GM12878 (cell line): ENCODE measurements around the gene CDRT15.

Source experiments
- CHD2 ChIP-seq: IDR thresholded peaks from 2 replicates; pipeline ENCODE4 v1.6.1; 2011; ENCODE audit warnings: low read depth, low read length, improper control_type of control experiment, borderline replicate concordance
- EZH2 ChIP-seq: IDR thresholded peaks from 2 replicates; pipeline ENCODE4 v1.6.1; 2012; ENCODE audit warnings: low read depth, mild to moderate bottlenecking, control low read depth, inconsistent platforms, low read length, borderline replicate concordance; ENCODE audit not compliant: control insufficient read depth
- GABPA ChIP-seq: IDR thresholded peaks from 2 replicates; pipeline ENCODE4 v1.6.1; 2014; ENCODE audit warnings: antibody characterized with exemption, low read depth, mild to moderate bottlenecking, inconsistent platforms
- HDAC6 ChIP-seq: fragments of 200-600 bp; sonication (generic); IDR thresholded peaks from one replicate; pipeline ENCODE4 v1.8.0; 2017; ENCODE audit warnings: antibody characterized with exemption; ENCODE audit not compliant: unreplicated experiment
- POLR2A ChIP-seq: IDR thresholded peaks from 2 replicates; pipeline ENCODE4 v1.6.1; 2011; ENCODE audit warnings: low read depth, mild to moderate bottlenecking, low read length
- RAD21 ChIP-seq: IDR thresholded peaks from 2 replicates; pipeline ENCODE4 v1.6.1; 2011; ENCODE audit warnings: mild to moderate bottlenecking, low read depth, low read length, moderate library complexity; ENCODE audit not compliant: insufficient read depth
- RCOR1 ChIP-seq: conservative IDR thresholded peaks from 2 replicates; pipeline ENCODE4 v1.6.1; 2012; ENCODE audit warnings: low read depth, low read length, improper control_type of control experiment
- TAF1 ChIP-seq: IDR thresholded peaks from 2 replicates; pipeline ENCODE4 v1.6.1; 2011; ENCODE audit warnings: mild to moderate bottlenecking, low read depth, low read length, borderline replicate concordance
- YY1 ChIP-seq: IDR thresholded peaks from 2 replicates; pipeline ENCODE4 v1.6.1; 2011; ENCODE audit warnings: low read depth, mild to moderate bottlenecking, low read length
- TF ChIP-seq, protein P1 (sequence below): IDR thresholded peaks from 2 replicates; pipeline ENCODE4 v1.6.1; 2011; ENCODE audit warnings: low read depth, low read length, improper control_type of control experiment, borderline replicate concordance
- TF ChIP-seq, protein P2 (sequence below), 3 experiments: IDR thresholded peaks in 2 of 3; conservative IDR thresholded peaks in 1 of 3; 2 replicates each; pipeline ENCODE4 v1.5.1; 2011; ENCODE audit warnings: low read depth in 3 of 3, low read length in 3 of 3, mild to moderate bottlenecking in 3 of 3, control low read depth in 2 of 3, moderate library complexity in 2 of 3, inconsistent platforms in 1 of 3, mixed read lengths in 1 of 3; ENCODE audit not compliant: control insufficient read depth in 2 of 3, insufficient read depth in 1 of 3; ENCODE audit errors: extremely low read depth in 1 of 3
- TF ChIP-seq, protein P3 (sequence below): fragments of 450-650 bp; IDR thresholded peaks from 2 replicates; pipeline ENCODE4 v1.6.1; 2017; ENCODE audit warnings: mild to moderate bottlenecking
- TF ChIP-seq, protein P4 (sequence below): IDR thresholded peaks from 2 replicates; pipeline ENCODE4 v1.6.1; 2011; ENCODE audit warnings: low read depth, mild to moderate bottlenecking, low read length, moderate library complexity, borderline replicate concordance; ENCODE audit errors: extremely low read depth
- TF ChIP-seq, protein P5 (sequence below): fragments of 450-650 bp; IDR thresholded peaks from 2 replicates; pipeline ENCODE4 v1.6.1; 2018; ENCODE audit warnings: mild to moderate bottlenecking, low read depth, moderate library complexity; ENCODE audit not compliant: partially characterized antibody

DNA sequence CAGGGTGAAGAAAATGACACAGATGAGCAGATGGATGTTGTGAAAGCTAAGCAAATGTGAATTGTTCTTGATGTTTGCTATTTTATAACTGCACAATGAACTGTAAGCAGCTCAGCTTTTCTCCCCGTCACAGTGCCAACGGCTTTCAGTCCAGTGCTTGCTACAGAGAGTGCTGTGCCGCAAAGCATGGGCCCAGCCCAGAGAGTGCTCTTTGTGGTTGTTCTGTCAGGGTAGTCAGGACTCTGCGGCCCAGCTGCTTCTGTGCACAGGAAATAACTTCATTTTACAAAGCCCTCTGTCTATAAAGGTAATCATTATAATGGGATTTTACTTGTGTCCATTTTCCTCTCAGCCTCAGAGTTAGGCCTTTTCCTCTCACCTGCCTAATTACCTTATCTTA is 39.1 kb downstream of the CDRT15 start:
- TF ChIP-seq, protein P1, sequence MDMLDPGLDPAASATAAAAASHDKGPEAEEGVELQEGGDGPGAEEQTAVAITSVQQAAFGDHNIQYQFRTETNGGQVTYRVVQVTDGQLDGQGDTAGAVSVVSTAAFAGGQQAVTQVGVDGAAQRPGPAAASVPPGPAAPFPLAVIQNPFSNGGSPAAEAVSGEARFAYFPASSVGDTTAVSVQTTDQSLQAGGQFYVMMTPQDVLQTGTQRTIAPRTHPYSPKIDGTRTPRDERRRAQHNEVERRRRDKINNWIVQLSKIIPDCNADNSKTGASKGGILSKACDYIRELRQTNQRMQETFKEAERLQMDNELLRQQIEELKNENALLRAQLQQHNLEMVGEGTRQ: no peak
- no peak for TF ChIP-seq TAF1
- TF ChIP-seq POLR2A: no peak
- TF ChIP-seq, protein P2, sequence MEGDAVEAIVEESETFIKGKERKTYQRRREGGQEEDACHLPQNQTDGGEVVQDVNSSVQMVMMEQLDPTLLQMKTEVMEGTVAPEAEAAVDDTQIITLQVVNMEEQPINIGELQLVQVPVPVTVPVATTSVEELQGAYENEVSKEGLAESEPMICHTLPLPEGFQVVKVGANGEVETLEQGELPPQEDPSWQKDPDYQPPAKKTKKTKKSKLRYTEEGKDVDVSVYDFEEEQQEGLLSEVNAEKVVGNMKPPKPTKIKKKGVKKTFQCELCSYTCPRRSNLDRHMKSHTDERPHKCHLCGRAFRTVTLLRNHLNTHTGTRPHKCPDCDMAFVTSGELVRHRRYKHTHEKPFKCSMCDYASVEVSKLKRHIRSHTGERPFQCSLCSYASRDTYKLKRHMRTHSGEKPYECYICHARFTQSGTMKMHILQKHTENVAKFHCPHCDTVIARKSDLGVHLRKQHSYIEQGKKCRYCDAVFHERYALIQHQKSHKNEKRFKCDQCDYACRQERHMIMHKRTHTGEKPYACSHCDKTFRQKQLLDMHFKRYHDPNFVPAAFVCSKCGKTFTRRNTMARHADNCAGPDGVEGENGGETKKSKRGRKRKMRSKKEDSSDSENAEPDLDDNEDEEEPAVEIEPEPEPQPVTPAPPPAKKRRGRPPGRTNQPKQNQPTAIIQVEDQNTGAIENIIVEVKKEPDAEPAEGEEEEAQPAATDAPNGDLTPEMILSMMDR (IDR thresholded peaks at IDR 0.05 in 2 of 3, conservative IDR thresholded peaks at IDR 0.05 in 1 of 3; ENCODE audit: control insufficient read depth in 2 of 3, extremely low read depth in 1 of 3, insufficient read depth in 1 of 3, low read depth in 3 of 3, low read length in 3 of 3): no peak
- no peak for TF ChIP-seq RAD21
- no peak for TF ChIP-seq EZH2
- TF ChIP-seq GABPA: no peak
- TF ChIP-seq CHD2: no peak
- no peak for TF ChIP-seq HDAC6
- TF ChIP-seq YY1: no peak
- TF ChIP-seq, protein P3, sequence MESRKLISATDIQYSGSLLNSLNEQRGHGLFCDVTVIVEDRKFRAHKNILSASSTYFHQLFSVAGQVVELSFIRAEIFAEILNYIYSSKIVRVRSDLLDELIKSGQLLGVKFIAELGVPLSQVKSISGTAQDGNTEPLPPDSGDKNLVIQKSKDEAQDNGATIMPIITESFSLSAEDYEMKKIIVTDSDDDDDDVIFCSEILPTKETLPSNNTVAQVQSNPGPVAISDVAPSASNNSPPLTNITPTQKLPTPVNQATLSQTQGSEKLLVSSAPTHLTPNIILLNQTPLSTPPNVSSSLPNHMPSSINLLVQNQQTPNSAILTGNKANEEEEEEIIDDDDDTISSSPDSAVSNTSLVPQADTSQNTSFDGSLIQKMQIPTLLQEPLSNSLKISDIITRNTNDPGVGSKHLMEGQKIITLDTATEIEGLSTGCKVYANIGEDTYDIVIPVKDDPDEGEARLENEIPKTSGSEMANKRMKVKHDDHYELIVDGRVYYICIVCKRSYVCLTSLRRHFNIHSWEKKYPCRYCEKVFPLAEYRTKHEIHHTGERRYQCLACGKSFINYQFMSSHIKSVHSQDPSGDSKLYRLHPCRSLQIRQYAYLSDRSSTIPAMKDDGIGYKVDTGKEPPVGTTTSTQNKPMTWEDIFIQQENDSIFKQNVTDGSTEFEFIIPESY: no peak
- TF ChIP-seq, protein P4, sequence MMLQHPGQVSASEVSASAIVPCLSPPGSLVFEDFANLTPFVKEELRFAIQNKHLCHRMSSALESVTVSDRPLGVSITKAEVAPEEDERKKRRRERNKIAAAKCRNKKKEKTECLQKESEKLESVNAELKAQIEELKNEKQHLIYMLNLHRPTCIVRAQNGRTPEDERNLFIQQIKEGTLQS: no peak
- TF ChIP-seq, protein P5, sequence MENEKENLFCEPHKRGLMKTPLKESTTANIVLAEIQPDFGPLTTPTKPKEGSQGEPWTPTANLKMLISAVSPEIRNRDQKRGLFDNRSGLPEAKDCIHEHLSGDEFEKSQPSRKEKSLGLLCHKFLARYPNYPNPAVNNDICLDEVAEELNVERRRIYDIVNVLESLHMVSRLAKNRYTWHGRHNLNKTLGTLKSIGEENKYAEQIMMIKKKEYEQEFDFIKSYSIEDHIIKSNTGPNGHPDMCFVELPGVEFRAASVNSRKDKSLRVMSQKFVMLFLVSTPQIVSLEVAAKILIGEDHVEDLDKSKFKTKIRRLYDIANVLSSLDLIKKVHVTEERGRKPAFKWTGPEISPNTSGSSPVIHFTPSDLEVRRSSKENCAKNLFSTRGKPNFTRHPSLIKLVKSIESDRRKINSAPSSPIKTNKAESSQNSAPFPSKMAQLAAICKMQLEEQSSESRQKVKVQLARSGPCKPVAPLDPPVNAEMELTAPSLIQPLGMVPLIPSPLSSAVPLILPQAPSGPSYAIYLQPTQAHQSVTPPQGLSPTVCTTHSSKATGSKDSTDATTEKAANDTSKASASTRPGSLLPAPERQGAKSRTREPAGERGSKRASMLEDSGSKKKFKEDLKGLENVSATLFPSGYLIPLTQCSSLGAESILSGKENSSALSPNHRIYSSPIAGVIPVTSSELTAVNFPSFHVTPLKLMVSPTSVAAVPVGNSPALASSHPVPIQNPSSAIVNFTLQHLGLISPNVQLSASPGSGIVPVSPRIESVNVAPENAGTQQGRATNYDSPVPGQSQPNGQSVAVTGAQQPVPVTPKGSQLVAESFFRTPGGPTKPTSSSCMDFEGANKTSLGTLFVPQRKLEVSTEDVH: no peak
- no peak for TF ChIP-seq RCOR1
